ENCODE measurements around the gene AGMO. TPM values are rescaled to one million over a fixed set of nuclear protein-coding genes. Genes with fewer than 3 reads are reported as not detected.

The AGMO gene
- total and polyA plus RNA-seq, 2 of the 8 experiments (the other 6 are each of a cell fraction or from before 2014, with no cell fraction given), result 0.22 to 0.45 TPM

- TF ChIP-seq CHD7 (IDR thresholded peaks at IDR 0.05; ENCODE audit: insufficient replicate concordance, low read length) (no peak), TBP (IDR thresholded peaks at IDR 0.05; ENCODE audit: low read depth, low read length) (no peak), SUZ12 (IDR thresholded peaks at IDR 0.05; ENCODE audit: low read length) (no peak), PHF8 (conservative IDR thresholded peaks at IDR 0.05; ENCODE audit: low read depth, low read length) (no peak), CTCF (IDR thresholded peaks at IDR 0.05; ENCODE audit: control extremely low read depth in 1 of 3, insufficient read depth in 1 of 3, low read depth in 1 of 3, low read length in 3 of 3) (no peak)
These were observed 248.5 kb downstream of the AGMO start (continued) for GRCh38 chr7:15313361-15313760.
